ENCODE measurements around the gene ZNF407.
"Not testable (repeated sequence)": the region's sequence is repeated elsewhere in the genome, so short reads cannot be mapped to it uniquely, and the experiment has no call there.

The ZNF407 gene

GRCh38 chr18:75083761-75084160 lies 486.1 kb downstream of the ZNF407 start:
- DNase-seq, result no peak

GRCh38 chr18:75085676-75086075 lies 488.0 kb downstream of the ZNF407 start:
- not testable (repeated sequence) for DNase-seq

GRCh38 chr18:75086494-75087034 lies 488.9 kb downstream of the ZNF407 start:
- DNase-seq, result no peak

GRCh38 chr18:75087119-75088020 lies 489.7 kb downstream of the ZNF407 start:
- no peak for DNase-seq

- DNase-seq, result no peak
Observed at GRCh38 chr18:75088021-75088506, 490.4 kb downstream of the ZNF407 start.

- no peak for DNase-seq
Observed at GRCh38 chr18:75088622-75089211, 491.0 kb downstream of the ZNF407 start.

GRCh38 chr18:75089748-75090327 lies 492.2 kb downstream of the ZNF407 start:
- no peak for DNase-seq

- no peak for DNase-seq
Observed at GRCh38 chr18:75090336-75090735, 492.7 kb downstream of the ZNF407 start.

- no peak for DNase-seq
Observed at GRCh38 chr18:75097491-75098225, 500.0 kb downstream of the ZNF407 start.

- DNase-seq, result no peak
Observed at GRCh38 chr18:75100832-75101630, 503.4 kb downstream of the ZNF407 start.

GRCh38 chr18:75101916-75102315 lies 504.2 kb downstream of the ZNF407 start:
- no peak for DNase-seq

- not testable (repeated sequence) for DNase-seq
Observed at GRCh38 chr18:75104029-75104428, 506.4 kb downstream of the ZNF407 start.

- no peak for DNase-seq
Observed at GRCh38 chr18:75104483-75104882, 506.8 kb downstream of the ZNF407 start.

GRCh38 chr18:75105551-75106254 lies 508.0 kb downstream of the ZNF407 start:
- DNase-seq, result no peak

GRCh38 chr18:75106746-75107145 lies 509.1 kb downstream of the ZNF407 start:
- DNase-seq, result no peak

- DNase-seq, result no peak
Observed at GRCh38 chr18:75107196-75107930, 509.7 kb downstream of the ZNF407 start.

- DNase-seq, result no peak
Observed at GRCh38 chr18:75107931-75108276, 510.2 kb downstream of the ZNF407 start.

GRCh38 chr18:75108579-75109318 lies 511.1 kb downstream of the ZNF407 start:
- no peak for DNase-seq

GRCh38 chr18:75109319-75109691 lies 511.6 kb downstream of the ZNF407 start:
- no peak for DNase-seq

GRCh38 chr18:75109819-75110218 lies 512.1 kb downstream of the ZNF407 start:
- no peak for DNase-seq

Data from activated CD4-positive, alpha-beta T cell treated with anti-CD3 and anti-CD28 coated beads, Interleukin-2, amount 50 U/mL, for 4 hours (primary cell).